Upper lobe of right lung (tissue), 1 donor: ENCODE results near the gene OR10J5. TPM values are rescaled to one million over a fixed set of nuclear protein-coding genes. Genes with fewer than 3 reads are reported as not detected.

Experiments
- ATAC-seq: fragments of 200-7000 bp; cut with Tn5 transposase; one replicate; pipeline ENCODE4 v1.9.1; 2020; ENCODE audit warnings: mild to moderate bottlenecking, moderate library complexity
- DNase-seq: peaks from one replicate; pipeline ENCODE4 v3.0.0-alpha.2; 2020
- H3K27ac ChIP-seq: fragments of 200-600 bp; one replicate; pipeline ENCODE4 v1.8.0; 2022
- H3K27me3 ChIP-seq: fragments of 200-600 bp; one replicate; pipeline ENCODE4 v1.8.0; 2022; ENCODE audit warnings: mild to moderate bottlenecking
- H3K36me3 ChIP-seq: fragments of 200-600 bp; one replicate; pipeline ENCODE4 v1.8.0; 2022
- H3K4me1 ChIP-seq: fragments of 200-600 bp; one replicate; pipeline ENCODE4 v1.8.0; 2022
- H3K4me3 ChIP-seq: fragments of 200-600 bp; one replicate; pipeline ENCODE4 v1.8.0; 2022; ENCODE audit warnings: mild to moderate bottlenecking
- H3K9me3 ChIP-seq: fragments of 200-600 bp; one replicate; pipeline ENCODE4 v1.8.0; 2022
- intact Hi-C: fragments of 100-400 bp; cut with DNase I; formaldehyde crosslinking; loops from one replicate; pipeline ENCODE4 v1.11.0; 2022
- total RNA-seq: library from RNA; stranded (reverse); fragmentation: NEBNext Ultra II Directional; extraction: Animal tissue kit (Norgen Biotek cat#: 25700); gene quantifications from one replicate; pipeline ENCODE4 v1.2.1, GENCODE V29; 2021
- TF ChIP-seq, protein P1 (sequence below): fragments of 200-600 bp; IDR thresholded peaks from one replicate; pipeline ENCODE4 v1.8.0; 2022; ENCODE audit warnings: antibody characterized with exemption
- donor health status: DM: no; HTN: yes; CAD: no; lungs with severe emphysema.

OR10J5 gene
- total RNA-seq, 1 donor from 2014 or later: not detected

DNA sequence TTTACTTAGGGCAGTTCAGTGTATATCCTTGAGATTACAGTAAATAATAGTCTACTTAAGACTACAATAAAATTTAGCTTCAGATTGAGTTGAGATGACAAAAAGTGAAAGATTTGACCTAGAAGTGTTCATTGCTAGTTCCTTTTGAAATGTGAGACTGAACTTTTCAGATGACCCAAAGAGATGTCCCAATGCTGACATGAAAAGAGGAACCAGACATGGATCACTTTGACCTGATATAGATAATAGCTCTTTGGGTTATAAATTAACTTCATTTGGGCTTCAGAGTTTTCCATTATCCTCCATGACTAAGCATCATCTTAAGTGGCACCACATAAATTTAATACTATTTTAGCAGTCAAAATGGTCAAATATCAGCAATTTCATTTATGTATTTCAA is 25.7 kb upstream of the OR10J5 start:
- Histone ChIP-seq H3K36me3 (no peaks in the 10 kb centered on the region), H3K4me3 (no peak overlapping the region), H3K27ac (no peak overlapping the region), H3K9me3 (no peaks in the 10 kb centered on the region), H3K27me3 (no peaks in the 10 kb centered on the region), H3K4me1 (no peaks in the 10 kb centered on the region)
- DNase-seq: no peak
- TF ChIP-seq, protein P1, sequence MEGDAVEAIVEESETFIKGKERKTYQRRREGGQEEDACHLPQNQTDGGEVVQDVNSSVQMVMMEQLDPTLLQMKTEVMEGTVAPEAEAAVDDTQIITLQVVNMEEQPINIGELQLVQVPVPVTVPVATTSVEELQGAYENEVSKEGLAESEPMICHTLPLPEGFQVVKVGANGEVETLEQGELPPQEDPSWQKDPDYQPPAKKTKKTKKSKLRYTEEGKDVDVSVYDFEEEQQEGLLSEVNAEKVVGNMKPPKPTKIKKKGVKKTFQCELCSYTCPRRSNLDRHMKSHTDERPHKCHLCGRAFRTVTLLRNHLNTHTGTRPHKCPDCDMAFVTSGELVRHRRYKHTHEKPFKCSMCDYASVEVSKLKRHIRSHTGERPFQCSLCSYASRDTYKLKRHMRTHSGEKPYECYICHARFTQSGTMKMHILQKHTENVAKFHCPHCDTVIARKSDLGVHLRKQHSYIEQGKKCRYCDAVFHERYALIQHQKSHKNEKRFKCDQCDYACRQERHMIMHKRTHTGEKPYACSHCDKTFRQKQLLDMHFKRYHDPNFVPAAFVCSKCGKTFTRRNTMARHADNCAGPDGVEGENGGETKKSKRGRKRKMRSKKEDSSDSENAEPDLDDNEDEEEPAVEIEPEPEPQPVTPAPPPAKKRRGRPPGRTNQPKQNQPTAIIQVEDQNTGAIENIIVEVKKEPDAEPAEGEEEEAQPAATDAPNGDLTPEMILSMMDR: no peak
- ATAC-seq: no peak
- intact Hi-C loops: no loop called here

DNA sequence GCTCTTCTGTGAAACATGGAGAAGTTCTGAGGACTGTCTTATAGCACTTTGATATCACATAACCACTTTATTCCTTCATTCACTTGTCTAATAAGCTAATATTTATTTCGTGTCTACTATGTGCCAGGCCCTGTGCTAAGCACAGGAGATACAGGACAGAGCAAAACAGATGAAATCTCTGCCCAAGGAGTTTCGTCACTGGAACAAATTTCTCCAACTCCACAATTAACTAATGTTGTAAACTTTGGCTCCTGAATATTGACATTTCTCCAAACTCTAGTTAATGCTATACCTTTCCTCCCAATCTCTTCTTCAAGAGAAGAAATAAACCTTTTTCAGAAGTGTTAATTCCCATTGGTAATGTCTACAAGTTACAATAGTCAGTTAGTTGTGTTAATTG is 24.8 kb upstream of the OR10J5 start:
- intact Hi-C loops: no loop called here
- DNase-seq: no peak
- TF ChIP-seq, protein P1: no peak
- Histone ChIP-seq H3K36me3 (no peaks in the 10 kb centered on the region), H3K27me3 (no peaks in the 10 kb centered on the region), H3K27ac (no peak overlapping the region), H3K4me3 (no peak overlapping the region), H3K9me3 (no peaks in the 10 kb centered on the region), H3K4me1 (no peaks in the 10 kb centered on the region)
- ATAC-seq: no peak

DNA sequence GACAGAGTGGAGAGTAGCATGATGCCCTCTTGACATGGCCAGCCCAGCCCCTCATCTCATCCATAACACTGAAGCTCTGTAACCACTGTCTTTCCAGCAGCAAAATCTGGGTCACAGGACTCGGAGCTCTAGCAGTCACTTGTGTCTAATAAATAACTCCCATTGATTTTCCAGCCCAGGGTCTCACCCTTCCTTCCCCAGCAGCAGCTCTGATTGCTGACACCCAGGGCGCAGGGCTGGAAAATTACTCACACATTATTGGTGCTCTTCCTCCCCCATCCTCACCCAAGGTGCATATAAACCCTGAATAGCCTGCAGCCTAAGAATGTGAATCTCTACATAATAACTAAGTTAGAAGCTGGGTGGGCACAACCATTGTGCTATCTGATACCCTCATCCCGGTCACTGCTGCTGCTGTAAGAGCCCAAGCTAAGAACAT is 21.1 kb upstream of the OR10J5 start:
- H3K36me3 ChIP-seq: no peaks in the 10 kb centered on the region
- no peaks in the 10 kb centered on the region for H3K4me1 ChIP-seq
- no peak overlapping the region for H3K4me3 ChIP-seq
- H3K27ac ChIP-seq: no peak overlapping the region
- H3K9me3 ChIP-seq: no peaks in the 10 kb centered on the region
- ATAC-seq: no peak
- intact Hi-C loops: no loop called here
- no peaks in the 10 kb centered on the region for H3K27me3 ChIP-seq
- TF ChIP-seq, protein P1: no peak
- DNase-seq: no peak

DNA sequence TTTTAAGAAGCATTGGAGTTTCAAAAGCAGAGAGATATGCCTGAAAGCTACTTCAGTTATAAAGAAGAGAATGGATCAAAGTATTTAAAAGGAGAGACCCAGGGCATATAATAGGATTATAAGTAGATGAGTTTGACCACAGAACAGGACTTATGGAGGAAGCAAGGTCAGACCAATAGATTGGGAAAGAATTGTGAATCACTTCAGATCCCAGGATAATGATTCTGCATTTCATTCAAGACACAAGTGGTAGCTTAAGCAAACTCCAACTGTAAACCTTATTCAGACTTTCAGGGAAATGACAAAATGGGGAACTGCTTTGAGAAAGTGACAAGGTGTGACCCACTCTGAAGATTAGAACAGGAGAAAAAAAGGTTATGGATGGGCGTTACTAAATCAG is 18.9 kb upstream of the OR10J5 start:
- H3K9me3 ChIP-seq: no peaks in the 10 kb centered on the region
- no peak overlapping the region for H3K4me3 ChIP-seq
- no peaks in the 10 kb centered on the region for H3K36me3 ChIP-seq
- ATAC-seq (no peak), DNase-seq (no peak)
- no peaks in the 10 kb centered on the region for H3K27me3 ChIP-seq
- TF ChIP-seq, protein P1: no peak
- H3K4me1 ChIP-seq: no peaks in the 10 kb centered on the region
- intact Hi-C loops: no loop called here
- no peak overlapping the region for H3K27ac ChIP-seq

DNA sequence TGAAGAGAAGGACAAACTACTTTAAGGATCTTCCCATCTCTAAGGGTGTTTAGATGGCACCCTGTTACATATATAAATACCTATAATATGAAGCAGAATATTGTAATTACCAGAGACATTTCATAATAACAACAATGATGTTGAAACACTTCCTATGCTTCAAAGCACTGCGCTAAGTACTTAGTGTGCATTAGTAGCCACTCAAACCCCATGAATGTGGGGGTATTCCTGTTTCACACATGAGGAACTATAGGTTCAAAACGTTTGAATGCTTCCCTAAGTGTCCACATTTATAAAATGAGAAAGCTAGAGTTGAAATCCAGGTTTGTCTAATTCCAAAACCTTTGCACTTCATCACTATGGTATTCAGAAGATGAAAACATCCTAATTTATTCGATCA is 18.5 kb upstream of the OR10J5 start:
- Histone ChIP-seq H3K4me3 (no peak overlapping the region), H3K27me3 (no peaks in the 10 kb centered on the region), H3K9me3 (no peaks in the 10 kb centered on the region), H3K4me1 (no peaks in the 10 kb centered on the region), H3K27ac (no peak overlapping the region), H3K36me3 (no peaks in the 10 kb centered on the region)
- no peak for ATAC-seq
- DNase-seq: no peak
- TF ChIP-seq, protein P1: no peak
- intact Hi-C loops: no loop called here

DNA sequence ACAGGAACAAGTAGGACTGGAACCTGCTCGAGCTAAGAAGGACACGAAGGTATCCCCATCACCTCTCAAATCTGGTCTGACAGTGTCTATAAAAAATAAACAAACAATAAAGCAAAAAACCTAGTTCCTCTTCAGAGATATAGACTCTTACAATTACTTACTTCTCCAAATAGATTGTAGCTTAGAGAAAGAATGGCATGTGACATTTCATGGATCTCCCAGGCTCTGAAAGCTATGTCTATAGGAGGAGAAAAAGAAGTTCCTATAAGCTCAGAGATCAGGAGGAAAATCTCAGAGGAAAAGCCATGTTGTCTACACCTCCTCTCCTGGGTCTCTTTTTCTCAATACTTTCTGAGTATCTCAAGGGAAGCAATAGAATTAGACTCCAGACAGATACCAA is 12.3 kb upstream of the OR10J5 start:
- intact Hi-C loops: no loop called here
- DNase-seq (no peak), ATAC-seq (no peak)
- no peaks in the 10 kb centered on the region for H3K9me3 ChIP-seq
- no peaks in the 10 kb centered on the region for H3K4me1 ChIP-seq
- H3K4me3 ChIP-seq: no peak overlapping the region
- H3K27me3 ChIP-seq: no peaks in the 10 kb centered on the region
- TF ChIP-seq, protein P1: no peak
- no peaks in the 10 kb centered on the region for H3K36me3 ChIP-seq
- H3K27ac ChIP-seq: no peak overlapping the region
